PFSK-1 (cell line): ENCODE results near the gene DTYMK.

Experiments
- POLR2AphosphoS5 ChIP-seq: IDR thresholded peaks from 2 replicates; pipeline ENCODE4 v1.6.1; 2012; ENCODE audit warnings: low read depth, mild to moderate bottlenecking, control low read depth, low read length, moderate library complexity
- SIN3A ChIP-seq: IDR thresholded peaks from 2 replicates; pipeline ENCODE4 v1.6.1; 2012; ENCODE audit warnings: mild to moderate bottlenecking, low read length, moderate library complexity, borderline replicate concordance; ENCODE audit not compliant: insufficient read depth

GRCh38 chr2:241671457-241672240 is 15.0 kb downstream of the DTYMK start:
- TF ChIP-seq POLR2AphosphoS5 (no peak), SIN3A (no peak)
